Fibroblast of the aortic adventitia (primary cell): ENCODE data around the gene LGALS3. TPM values are rescaled to one million over a fixed set of nuclear protein-coding genes. Genes with fewer than 3 reads are reported as not detected.

ENCODE experiments used
- DNase-seq: peaks from one replicate; pipeline ENCODE4 v3.0.0-alpha.2; 2010; ENCODE audit warnings: low read depth
- H3K4me3 ChIP-seq: 2 replicates; pipeline ENCODE4 v1.5.1; 2011; ENCODE audit warnings: low read depth, mild to moderate bottlenecking, control low read depth, low read length, moderate library complexity
- CTCF ChIP-seq: IDR thresholded peaks from 2 replicates; pipeline ENCODE4 v1.5.1; 2011; ENCODE audit warnings: mild to moderate bottlenecking, low read length, control low read depth, inconsistent platforms; ENCODE audit not compliant: insufficient read depth
- total RNA-seq: library from RNA; depleted of rRNA; stranded (reverse); fragments of >200 nt; gene quantifications from 2 replicates; pipeline ENCODE4 v1.2.3, GENCODE V29; 2012; ENCODE audit warnings: low replicate concordance

The LGALS3 gene
- total RNA-seq, 1 donor, result 475 TPM

- DNase-seq, result peak; percentile 45
- H3K4me3 ChIP-seq, result peak overlapping the region; percentile 91
- no peak for TF ChIP-seq CTCF
These were observed 1.1 kb downstream of the LGALS3 start for GRCh38 chr14:55130196-55130550.

GRCh38 chr14:55131370-55132137 is 2.5 kb downstream of the LGALS3 start:
- DNase-seq, result no peak
- TF ChIP-seq CTCF, result peak; percentile 29
- peak overlapping the region; percentile 91 for H3K4me3 ChIP-seq

GRCh38 chr14:55133416-55133815 is 4.4 kb downstream of the LGALS3 start:
- H3K4me3 ChIP-seq, result peak overlapping the region; percentile 27
- peak; percentile 59 for TF ChIP-seq CTCF
- DNase-seq, result peak; percentile 74

- TF ChIP-seq CTCF, result no peak
- DNase-seq, result peak; percentile 59
These were observed 7.2 kb downstream of the LGALS3 start for GRCh38 chr14:55136241-55136640.

GRCh38 chr14:55136885-55137786 is 8.1 kb downstream of the LGALS3 start:
- peak; percentile 41 for TF ChIP-seq CTCF
- DNase-seq, result peak; percentile 87
- peak overlapping the region; percentile 38 for H3K4me3 ChIP-seq

More at GRCh38 chr14:55136241-55136640, 7.2 kb downstream of the LGALS3 start:
- H3K4me3 ChIP-seq, result no peak overlapping the region

GRCh38 chr14:55138091-55138490 is 9.0 kb downstream of the LGALS3 start:
- peak overlapping the region; percentile 38 for H3K4me3 ChIP-seq
- DNase-seq, result no peak

More at GRCh38 chr14:55138091-55138490, 9.0 kb downstream of the LGALS3 start:
- TF ChIP-seq CTCF, result peak; percentile 48
